HepG2 (cell line): ENCODE results near the gene GTF2H4. TPM values are rescaled to one million over a fixed set of nuclear protein-coding genes. Genes with fewer than 3 reads are reported as not detected.

Experiments used
- FOXC1 ChIP-seq: sonication (generic); formaldehyde crosslinking; IDR thresholded peaks from 2 replicates; pipeline ENCODE4 v1.8.0; 2022; ENCODE audit warnings: mild to moderate bottlenecking, missing genetic modification reagents, borderline replicate concordance
- NR1H2 ChIP-seq: sonication (generic); formaldehyde crosslinking; IDR thresholded peaks from 2 replicates; pipeline ENCODE4 v1.8.1; 2022; ENCODE audit warnings: low read depth, missing genetic modification reagents, borderline replicate concordance
- RORA ChIP-seq: sonication (generic); formaldehyde crosslinking; IDR thresholded peaks from 2 replicates; pipeline ENCODE4 v1.5.0; 2020; ENCODE audit warnings: mild to moderate bottlenecking, missing genetic modification reagents, moderate library complexity
- SP140L ChIP-seq: sonication (generic); formaldehyde crosslinking; IDR thresholded peaks from 2 replicates; pipeline ENCODE4 v1.4.0; 2020; ENCODE audit warnings: missing genetic modification reagents, borderline replicate concordance
- TGIF2 ChIP-seq: IDR thresholded peaks from 2 replicates; pipeline ENCODE4 v1.6.1; 2016; ENCODE audit warnings: control low read depth, missing compliant biosample characterization
- TOE1 ChIP-seq: sonication (generic); formaldehyde crosslinking; IDR thresholded peaks from 2 replicates; pipeline ENCODE4 v1.4.0; 2020; ENCODE audit warnings: mild to moderate bottlenecking, missing genetic modification reagents
- ZFP62 ChIP-seq: sonication (generic); formaldehyde crosslinking; IDR thresholded peaks from 2 replicates; pipeline ENCODE4 v1.4.0; 2020; ENCODE audit warnings: missing genetic modification reagents
- ZNF180 ChIP-seq: sonication (generic); formaldehyde crosslinking; IDR thresholded peaks from 2 replicates; pipeline ENCODE4 v1.4.0; 2020; ENCODE audit warnings: low read depth, missing genetic modification reagents, borderline replicate concordance
- ZNF431 ChIP-seq: sonication (generic); formaldehyde crosslinking; IDR thresholded peaks from 2 replicates; pipeline ENCODE4 v1.9.0; 2022; ENCODE audit warnings: missing genetic modification reagents, low read depth, mild to moderate bottlenecking, borderline replicate concordance
- ZNF816 ChIP-seq: sonication (generic); formaldehyde crosslinking; IDR thresholded peaks from 2 replicates; pipeline ENCODE4 v1.8.0; 2022; ENCODE audit warnings: missing genetic modification reagents, mild to moderate bottlenecking, borderline replicate concordance
- polyA plus RNA-seq, 8 experiments: library from polyadenylated mRNA; depleted of rRNA in 3 of 8; stranded (reverse) in 7 of 8; unstranded in 1 of 8; fragments of >200 nt; fragmentation: Illumina TruSeq in 4 of 8; extraction: Trizol in 4 of 8; gene quantifications; 2 replicates each; pipeline versions ENCODE4 v1.2.1 to v1.2.3, GENCODE V29; 2011 to 2016; ENCODE audit warnings: low read depth in 4 of 8, missing spikeins in 1 of 8, mixed read lengths in 1 of 8; ENCODE audit not compliant: insufficient read depth in 1 of 8
- total RNA-seq, 5 experiments: library from RNA; depleted of rRNA; stranded (reverse); fragments of >200 nt; fragmentation: Illumina TruSeq; extraction: Trizol; gene quantifications; 2 replicates each; pipeline ENCODE4 v1.2.3, GENCODE V29; 2016; ENCODE audit warnings: low read depth in 1 of 5
- TF ChIP-seq, protein P1 (sequence below): sonication (generic); formaldehyde crosslinking; IDR thresholded peaks from 2 replicates; pipeline ENCODE4 v1.4.0; 2020; ENCODE audit warnings: missing genetic modification reagents, borderline replicate concordance
- TF ChIP-seq, protein P2 (sequence below), 2 experiments: fragments of 450-650 bp in 1 of 2; sonication (generic) in 1 of 2; formaldehyde crosslinking in 1 of 2; IDR thresholded peaks; 2 replicates each; pipeline versions ENCODE4 v1.6.1 to v1.8.0; 2016 to 2022; ENCODE audit warnings: antibody characterized with exemption in 1 of 2, mild to moderate bottlenecking in 1 of 2, missing genetic modification reagents in 1 of 2
- TF ChIP-seq, protein P3 (sequence below): sonication (generic); formaldehyde crosslinking; IDR thresholded peaks from 2 replicates; pipeline ENCODE4 v1.5.1; 2020; ENCODE audit warnings: mild to moderate bottlenecking, moderate library complexity, missing genetic modification reagents
- TF ChIP-seq, protein P4 (sequence below): sonication (generic); formaldehyde crosslinking; conservative IDR thresholded peaks from 2 replicates; pipeline ENCODE4 v1.4.0; 2020; ENCODE audit warnings: missing genetic modification reagents

Gene GTF2H4
- total and polyA plus RNA-seq, 2 of the 13 experiments (the other 11 are each of a cell fraction or from before 2014, with no cell fraction given), result 15.9 to 49.3 TPM

DNA sequence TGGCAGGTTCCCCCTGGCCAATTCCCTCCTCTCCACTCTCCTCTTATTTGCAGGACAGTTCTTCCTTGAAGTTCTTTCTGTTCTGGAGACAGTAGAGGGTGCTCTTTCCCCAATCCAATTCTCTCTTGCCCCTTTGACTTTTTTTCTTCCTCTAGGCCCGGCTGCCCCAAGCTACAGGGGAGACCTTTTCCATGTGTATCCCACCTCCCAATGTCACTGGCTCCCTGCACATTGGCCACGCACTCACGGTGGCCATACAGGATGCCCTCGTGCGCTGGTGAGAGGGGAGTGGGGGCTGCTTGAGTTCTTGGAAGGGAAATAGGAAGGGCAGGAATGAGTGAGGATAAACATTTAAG lies 7.6 kb downstream of the GTF2H4 start (continued):
- TF ChIP-seq TOE1 (CRISPR knock-in tag) (no peak), SP140L (no peak), TGIF2 (0 out of 2 replicates have a peak, but pooled peaks have one; percentile 53), NR1H2 (no peak), ZNF180 (no peak), ZFP62 (CRISPR knock-in tag) (no peak), ZNF816 (CRISPR knock-in tag) (no peak), RORA (CRISPR knock-in tag) (no peak), ZNF431 (CRISPR knock-in tag) (no peak), FOXC1 (CRISPR knock-in tag) (0 out of 2 replicates have a peak, but pooled peaks have one; percentile 60)
- TF ChIP-seq, protein P1, sequence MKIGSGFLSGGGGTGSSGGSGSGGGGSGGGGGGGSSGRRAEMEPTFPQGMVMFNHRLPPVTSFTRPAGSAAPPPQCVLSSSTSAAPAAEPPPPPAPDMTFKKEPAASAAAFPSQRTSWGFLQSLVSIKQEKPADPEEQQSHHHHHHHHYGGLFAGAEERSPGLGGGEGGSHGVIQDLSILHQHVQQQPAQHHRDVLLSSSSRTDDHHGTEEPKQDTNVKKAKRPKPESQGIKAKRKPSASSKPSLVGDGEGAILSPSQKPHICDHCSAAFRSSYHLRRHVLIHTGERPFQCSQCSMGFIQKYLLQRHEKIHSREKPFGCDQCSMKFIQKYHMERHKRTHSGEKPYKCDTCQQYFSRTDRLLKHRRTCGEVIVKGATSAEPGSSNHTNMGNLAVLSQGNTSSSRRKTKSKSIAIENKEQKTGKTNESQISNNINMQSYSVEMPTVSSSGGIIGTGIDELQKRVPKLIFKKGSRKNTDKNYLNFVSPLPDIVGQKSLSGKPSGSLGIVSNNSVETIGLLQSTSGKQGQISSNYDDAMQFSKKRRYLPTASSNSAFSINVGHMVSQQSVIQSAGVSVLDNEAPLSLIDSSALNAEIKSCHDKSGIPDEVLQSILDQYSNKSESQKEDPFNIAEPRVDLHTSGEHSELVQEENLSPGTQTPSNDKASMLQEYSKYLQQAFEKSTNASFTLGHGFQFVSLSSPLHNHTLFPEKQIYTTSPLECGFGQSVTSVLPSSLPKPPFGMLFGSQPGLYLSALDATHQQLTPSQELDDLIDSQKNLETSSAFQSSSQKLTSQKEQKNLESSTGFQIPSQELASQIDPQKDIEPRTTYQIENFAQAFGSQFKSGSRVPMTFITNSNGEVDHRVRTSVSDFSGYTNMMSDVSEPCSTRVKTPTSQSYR (CRISPR knock-in tag), result no peak
- TF ChIP-seq, protein P2, sequence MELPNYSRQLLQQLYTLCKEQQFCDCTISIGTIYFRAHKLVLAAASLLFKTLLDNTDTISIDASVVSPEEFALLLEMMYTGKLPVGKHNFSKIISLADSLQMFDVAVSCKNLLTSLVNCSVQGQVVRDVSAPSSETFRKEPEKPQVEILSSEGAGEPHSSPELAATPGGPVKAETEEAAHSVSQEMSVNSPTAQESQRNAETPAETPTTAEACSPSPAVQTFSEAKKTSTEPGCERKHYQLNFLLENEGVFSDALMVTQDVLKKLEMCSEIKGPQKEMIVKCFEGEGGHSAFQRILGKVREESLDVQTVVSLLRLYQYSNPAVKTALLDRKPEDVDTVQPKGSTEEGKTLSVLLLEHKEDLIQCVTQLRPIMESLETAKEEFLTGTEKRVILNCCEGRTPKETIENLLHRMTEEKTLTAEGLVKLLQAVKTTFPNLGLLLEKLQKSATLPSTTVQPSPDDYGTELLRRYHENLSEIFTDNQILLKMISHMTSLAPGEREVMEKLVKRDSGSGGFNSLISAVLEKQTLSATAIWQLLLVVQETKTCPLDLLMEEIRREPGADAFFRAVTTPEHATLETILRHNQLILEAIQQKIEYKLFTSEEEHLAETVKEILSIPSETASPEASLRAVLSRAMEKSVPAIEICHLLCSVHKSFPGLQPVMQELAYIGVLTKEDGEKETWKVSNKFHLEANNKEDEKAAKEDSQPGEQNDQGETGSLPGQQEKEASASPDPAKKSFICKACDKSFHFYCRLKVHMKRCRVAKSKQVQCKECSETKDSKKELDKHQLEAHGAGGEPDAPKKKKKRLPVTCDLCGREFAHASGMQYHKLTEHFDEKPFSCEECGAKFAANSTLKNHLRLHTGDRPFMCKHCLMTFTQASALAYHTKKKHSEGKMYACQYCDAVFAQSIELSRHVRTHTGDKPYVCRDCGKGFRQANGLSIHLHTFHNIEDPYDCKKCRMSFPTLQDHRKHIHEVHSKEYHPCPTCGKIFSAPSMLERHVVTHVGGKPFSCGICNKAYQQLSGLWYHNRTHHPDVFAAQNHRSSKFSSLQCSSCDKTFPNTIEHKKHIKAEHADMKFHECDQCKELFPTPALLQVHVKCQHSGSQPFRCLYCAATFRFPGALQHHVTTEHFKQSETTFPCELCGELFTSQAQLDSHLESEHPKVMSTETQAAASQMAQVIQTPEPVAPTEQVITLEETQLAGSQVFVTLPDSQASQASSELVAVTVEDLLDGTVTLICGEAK (IDR thresholded peaks at IDR 0.05), result no peak
- TF ChIP-seq, protein P2 (CRISPR knock-in tag; IDR thresholded peaks at IDR 0.05), result no peak
- TF ChIP-seq, protein P3, sequence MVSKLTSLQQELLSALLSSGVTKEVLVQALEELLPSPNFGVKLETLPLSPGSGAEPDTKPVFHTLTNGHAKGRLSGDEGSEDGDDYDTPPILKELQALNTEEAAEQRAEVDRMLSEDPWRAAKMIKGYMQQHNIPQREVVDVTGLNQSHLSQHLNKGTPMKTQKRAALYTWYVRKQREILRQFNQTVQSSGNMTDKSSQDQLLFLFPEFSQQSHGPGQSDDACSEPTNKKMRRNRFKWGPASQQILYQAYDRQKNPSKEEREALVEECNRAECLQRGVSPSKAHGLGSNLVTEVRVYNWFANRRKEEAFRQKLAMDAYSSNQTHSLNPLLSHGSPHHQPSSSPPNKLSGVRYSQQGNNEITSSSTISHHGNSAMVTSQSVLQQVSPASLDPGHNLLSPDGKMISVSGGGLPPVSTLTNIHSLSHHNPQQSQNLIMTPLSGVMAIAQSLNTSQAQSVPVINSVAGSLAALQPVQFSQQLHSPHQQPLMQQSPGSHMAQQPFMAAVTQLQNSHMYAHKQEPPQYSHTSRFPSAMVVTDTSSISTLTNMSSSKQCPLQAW (CRISPR knock-in tag), result peak; percentile 57; the same call in 1 of the 2 replicates
- TF ChIP-seq, protein P4, sequence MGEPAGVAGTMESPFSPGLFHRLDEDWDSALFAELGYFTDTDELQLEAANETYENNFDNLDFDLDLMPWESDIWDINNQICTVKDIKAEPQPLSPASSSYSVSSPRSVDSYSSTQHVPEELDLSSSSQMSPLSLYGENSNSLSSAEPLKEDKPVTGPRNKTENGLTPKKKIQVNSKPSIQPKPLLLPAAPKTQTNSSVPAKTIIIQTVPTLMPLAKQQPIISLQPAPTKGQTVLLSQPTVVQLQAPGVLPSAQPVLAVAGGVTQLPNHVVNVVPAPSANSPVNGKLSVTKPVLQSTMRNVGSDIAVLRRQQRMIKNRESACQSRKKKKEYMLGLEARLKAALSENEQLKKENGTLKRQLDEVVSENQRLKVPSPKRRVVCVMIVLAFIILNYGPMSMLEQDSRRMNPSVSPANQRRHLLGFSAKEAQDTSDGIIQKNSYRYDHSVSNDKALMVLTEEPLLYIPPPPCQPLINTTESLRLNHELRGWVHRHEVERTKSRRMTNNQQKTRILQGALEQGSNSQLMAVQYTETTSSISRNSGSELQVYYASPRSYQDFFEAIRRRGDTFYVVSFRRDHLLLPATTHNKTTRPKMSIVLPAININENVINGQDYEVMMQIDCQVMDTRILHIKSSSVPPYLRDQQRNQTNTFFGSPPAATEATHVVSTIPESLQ (CRISPR knock-in tag), result no peak
